DOHH2 (cell line): ENCODE results near the gene TAF6.

Source experiments
- H3F3A ChIP-seq: fragments of 200-600 bp; sonication (generic), shearing (Covaris generic); 2 replicates; pipeline ENCODE4 v1.6.0; 2016; ENCODE audit warnings: antibody characterized with exemption, mild to moderate bottlenecking; ENCODE audit not compliant: control insufficient read depth, insufficient read depth
- H3K27ac ChIP-seq: fragments of 200-600 bp; sonication (generic); 2 replicates; pipeline ENCODE4 v1.5.1; 2014; ENCODE audit warnings: low read depth, mild to moderate bottlenecking, low read length, moderate library complexity
- H3K27me3 ChIP-seq: fragments of 200-600 bp; sonication (generic); 2 replicates; pipeline ENCODE4 v1.6.1; 2014; ENCODE audit warnings: mild to moderate bottlenecking, low read length, mixed read lengths; ENCODE audit not compliant: control insufficient read depth
- H3K36me3 ChIP-seq: fragments of 200-600 bp; sonication (generic); 2 replicates; pipeline ENCODE4 v1.6.1; 2014; ENCODE audit warnings: mild to moderate bottlenecking, low read length, moderate library complexity, mixed read lengths; ENCODE audit not compliant: control insufficient read depth
- H3K4me1 ChIP-seq: fragments of 200-600 bp; sonication (generic); 2 replicates; pipeline ENCODE4 v1.6.1; 2014; ENCODE audit warnings: mild to moderate bottlenecking, low read length, mixed read lengths; ENCODE audit not compliant: control insufficient read depth
- H3K4me2 ChIP-seq: fragments of 200-600 bp; sonication (generic); 2 replicates; pipeline ENCODE4 v1.6.0; 2014; ENCODE audit warnings: mild to moderate bottlenecking, low read length, moderate library complexity
- H3K4me3 ChIP-seq: fragments of 200-600 bp; sonication (generic); 2 replicates; pipeline ENCODE4 v1.5.1; 2014; ENCODE audit warnings: mild to moderate bottlenecking, low read length, mixed read lengths
- H3K79me2 ChIP-seq: fragments of 200-600 bp; sonication (generic); 2 replicates; pipeline ENCODE4 v1.6.1; 2014; ENCODE audit warnings: mild to moderate bottlenecking, low read length, mixed read lengths; ENCODE audit not compliant: control insufficient read depth
- H3K9me2 ChIP-seq: fragments of 200-600 bp; sonication (generic); replicated peaks from 2 replicates; pipeline ENCODE4 v1.6.1; 2014; ENCODE audit warnings: mild to moderate bottlenecking, low read length, mixed read lengths; ENCODE audit not compliant: control insufficient read depth
- H3K9me3 ChIP-seq: fragments of 200-600 bp; sonication (generic); 2 replicates; pipeline ENCODE4 v1.6.1; 2014; ENCODE audit warnings: antibody characterized with exemption, low read length, mixed read lengths; ENCODE audit not compliant: control insufficient read depth, insufficient read depth
- H4K20me1 ChIP-seq: fragments of 200-600 bp; sonication (generic); 2 replicates; pipeline ENCODE4 v1.6.0; 2014; ENCODE audit warnings: low read depth, mild to moderate bottlenecking, antibody characterized with exemption, low read length, moderate library complexity; ENCODE audit not compliant: control insufficient read depth, insufficient read depth
- CTCF ChIP-seq: fragments of 200-600 bp; sonication (generic); IDR thresholded peaks from one replicate; pipeline ENCODE4 v1.5.1; 2014; ENCODE audit warnings: antibody characterized with exemption, mild to moderate bottlenecking, low read depth, low read length; ENCODE audit not compliant: poor library complexity, severe bottlenecking
- EZH2phosphoT487 ChIP-seq: fragments of 200-600 bp; sonication (generic); IDR thresholded peaks from 2 replicates; pipeline ENCODE4 v1.6.1; 2017; ENCODE audit warnings: borderline replicate concordance, mild to moderate bottlenecking, antibody characterized with exemption, low read length, moderate library complexity, mixed read lengths

TAF6 gene

GRCh38 chr7:100119072-100119969 lies at the start of gene TAF6, which contains the start of gene CNPY4:
Gene TAF6 (minus strand): TSS chr7:100119358. CDS start chr7:100114209, 5,149 bp downstream.
Gene CNPY4 (plus strand): TSS chr7:100119634. CDS start chr7:100119745, 111 bp downstream.
- Histone ChIP-seq H3K27me3 (no peaks in the 10 kb centered on the region), H3K9me3 (no peaks in the 10 kb centered on the region), H3K79me2 (peaks cover 41% of the 10 kb centered on the region), H3K4me3 (peak within 1 kb of the TSS; percentile 82), H3K4me1 (peaks cover 24% of the 10 kb centered on the region), H3K36me3 (peaks cover 19% of the 10 kb centered on the region), H3F3A (peaks cover 10% of the 10 kb centered on the region), H4K20me1 (no peaks in the 10 kb centered on the region), H3K9me2 (no peaks in the 10 kb centered on the region), H3K4me2 (peak within 1 kb of the TSS; percentile 67), H3K27ac (peak within 1 kb of the TSS; percentile 62)
- no peak for TF ChIP-seq EZH2phosphoT487
- TF ChIP-seq CTCF, result no peak

- Histone ChIP-seq H3K4me3 (peak overlapping the region; percentile 65), H3K27me3 (peaks cover 16% of the 10 kb centered on the region), H3K4me2 (peak overlapping the region; percentile 80), H3K4me1 (peaks cover 65% of the 10 kb centered on the region), H3K9me2 (no peaks in the 10 kb centered on the region), H4K20me1 (no peaks in the 10 kb centered on the region), H3K27ac (no peak overlapping the region), H3K79me2 (no peaks in the 10 kb centered on the region), H3K9me3 (no peaks in the 10 kb centered on the region), H3F3A (peaks cover 16% of the 10 kb centered on the region), H3K36me3 (peaks cover 11% of the 10 kb centered on the region; the same call in 1 of the 2 replicates)
- TF ChIP-seq CTCF (no peak), EZH2phosphoT487 (no peak)
Observed at GRCh38 chr7:100167912-100168323, 48.8 kb upstream of the TAF6 start.

GRCh38 chr7:100166970-100167911 lies 48.1 kb upstream of the TAF6 start:
- Histone ChIP-seq H3K4me2 (peak overlapping the region; percentile 80), H3K27me3 (peaks cover 16% of the 10 kb centered on the region), H3F3A (peaks cover 16% of the 10 kb centered on the region), H3K36me3 (peaks cover 11% of the 10 kb centered on the region; the same call in 1 of the 2 replicates), H3K9me2 (no peaks in the 10 kb centered on the region), H3K27ac (no peak overlapping the region), H3K79me2 (no peaks in the 10 kb centered on the region), H4K20me1 (no peaks in the 10 kb centered on the region), H3K4me1 (peaks cover 69% of the 10 kb centered on the region), H3K4me3 (peak overlapping the region; percentile 65), H3K9me3 (no peaks in the 10 kb centered on the region)
- no peak for TF ChIP-seq CTCF
